ENCODE results near the gene DLD.
"Not testable (repeated sequence)": the region's sequence is repeated elsewhere in the genome, so short reads cannot be mapped to it uniquely, and the experiment has no call there.

DLD gene, protein sequence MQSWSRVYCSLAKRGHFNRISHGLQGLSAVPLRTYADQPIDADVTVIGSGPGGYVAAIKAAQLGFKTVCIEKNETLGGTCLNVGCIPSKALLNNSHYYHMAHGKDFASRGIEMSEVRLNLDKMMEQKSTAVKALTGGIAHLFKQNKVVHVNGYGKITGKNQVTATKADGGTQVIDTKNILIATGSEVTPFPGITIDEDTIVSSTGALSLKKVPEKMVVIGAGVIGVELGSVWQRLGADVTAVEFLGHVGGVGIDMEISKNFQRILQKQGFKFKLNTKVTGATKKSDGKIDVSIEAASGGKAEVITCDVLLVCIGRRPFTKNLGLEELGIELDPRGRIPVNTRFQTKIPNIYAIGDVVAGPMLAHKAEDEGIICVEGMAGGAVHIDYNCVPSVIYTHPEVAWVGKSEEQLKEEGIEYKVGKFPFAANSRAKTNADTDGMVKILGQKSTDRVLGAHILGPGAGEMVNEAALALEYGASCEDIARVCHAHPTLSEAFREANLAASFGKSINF

DNA sequence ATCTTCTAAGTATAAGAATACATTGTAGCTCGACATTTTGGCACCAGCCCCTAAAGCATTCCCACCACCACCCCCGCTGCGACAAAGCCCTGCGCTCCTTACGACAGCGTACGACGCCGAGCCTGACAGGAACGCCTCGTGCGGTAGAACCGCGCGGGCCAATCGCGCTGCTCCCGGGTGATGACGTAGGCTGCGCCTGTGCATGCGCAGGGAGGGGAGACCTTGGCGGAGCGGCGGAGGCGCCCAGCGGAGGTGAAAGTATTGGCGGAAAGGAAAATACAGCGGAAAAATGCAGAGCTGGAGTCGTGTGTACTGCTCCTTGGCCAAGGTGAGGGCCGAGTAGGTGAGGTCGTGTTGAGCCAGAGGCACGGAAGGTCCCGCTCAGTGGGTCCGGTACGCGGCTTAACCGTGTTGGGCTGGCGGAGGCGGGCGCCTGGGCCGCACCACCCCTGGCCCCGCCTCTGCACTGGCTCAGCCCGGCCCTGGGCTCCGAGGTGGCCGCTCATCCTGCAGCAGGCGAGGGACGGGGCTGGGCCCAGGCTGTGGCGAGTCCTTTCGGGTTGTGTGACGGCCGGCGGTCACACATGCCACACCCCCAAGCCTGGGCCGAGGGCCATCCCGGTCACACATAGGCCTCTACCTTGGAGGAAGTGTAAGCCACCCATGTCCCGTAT, at the start of gene DLD:
DLD (plus strand) TSS at position 222 of the 674 bp plus-strand sequence; CDS start at position 290, 68 bp downstream.
- peak within 1 kb of the TSS; percentile 64 for H3K4me3 ChIP-seq (ENCODE audit: low read depth, low read length)
- TF ChIP-seq, protein P1, sequence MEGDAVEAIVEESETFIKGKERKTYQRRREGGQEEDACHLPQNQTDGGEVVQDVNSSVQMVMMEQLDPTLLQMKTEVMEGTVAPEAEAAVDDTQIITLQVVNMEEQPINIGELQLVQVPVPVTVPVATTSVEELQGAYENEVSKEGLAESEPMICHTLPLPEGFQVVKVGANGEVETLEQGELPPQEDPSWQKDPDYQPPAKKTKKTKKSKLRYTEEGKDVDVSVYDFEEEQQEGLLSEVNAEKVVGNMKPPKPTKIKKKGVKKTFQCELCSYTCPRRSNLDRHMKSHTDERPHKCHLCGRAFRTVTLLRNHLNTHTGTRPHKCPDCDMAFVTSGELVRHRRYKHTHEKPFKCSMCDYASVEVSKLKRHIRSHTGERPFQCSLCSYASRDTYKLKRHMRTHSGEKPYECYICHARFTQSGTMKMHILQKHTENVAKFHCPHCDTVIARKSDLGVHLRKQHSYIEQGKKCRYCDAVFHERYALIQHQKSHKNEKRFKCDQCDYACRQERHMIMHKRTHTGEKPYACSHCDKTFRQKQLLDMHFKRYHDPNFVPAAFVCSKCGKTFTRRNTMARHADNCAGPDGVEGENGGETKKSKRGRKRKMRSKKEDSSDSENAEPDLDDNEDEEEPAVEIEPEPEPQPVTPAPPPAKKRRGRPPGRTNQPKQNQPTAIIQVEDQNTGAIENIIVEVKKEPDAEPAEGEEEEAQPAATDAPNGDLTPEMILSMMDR (IDR thresholded peaks at IDR 0.05; ENCODE audit: borderline replicate concordance, insufficient read depth, low read depth, low read length), result no peak

DNA sequence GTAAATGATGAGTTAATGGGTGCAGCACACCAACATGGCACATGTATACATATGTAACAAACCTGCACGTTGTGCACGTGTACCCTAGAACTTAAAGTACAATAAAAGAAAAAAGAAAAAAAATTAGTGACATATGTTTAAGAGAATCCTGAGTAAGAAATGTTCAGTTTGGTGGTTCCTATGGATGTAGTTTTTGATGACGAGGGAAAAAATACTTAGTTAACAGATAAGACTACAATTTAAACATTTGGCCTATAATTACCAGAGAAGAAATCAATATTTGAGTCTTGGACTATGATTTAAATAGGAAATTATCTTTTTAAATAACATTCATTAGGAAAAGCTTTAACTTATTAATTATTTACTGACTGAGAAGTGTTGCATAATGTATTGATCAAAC, 48.8 kb upstream of the DLD start:
- TF ChIP-seq, protein P1 (IDR thresholded peaks at IDR 0.05; ENCODE audit: borderline replicate concordance, insufficient read depth, low read depth, low read length), result no peak
- no peak overlapping the region for H3K4me3 ChIP-seq (ENCODE audit: low read depth, low read length)

DNA sequence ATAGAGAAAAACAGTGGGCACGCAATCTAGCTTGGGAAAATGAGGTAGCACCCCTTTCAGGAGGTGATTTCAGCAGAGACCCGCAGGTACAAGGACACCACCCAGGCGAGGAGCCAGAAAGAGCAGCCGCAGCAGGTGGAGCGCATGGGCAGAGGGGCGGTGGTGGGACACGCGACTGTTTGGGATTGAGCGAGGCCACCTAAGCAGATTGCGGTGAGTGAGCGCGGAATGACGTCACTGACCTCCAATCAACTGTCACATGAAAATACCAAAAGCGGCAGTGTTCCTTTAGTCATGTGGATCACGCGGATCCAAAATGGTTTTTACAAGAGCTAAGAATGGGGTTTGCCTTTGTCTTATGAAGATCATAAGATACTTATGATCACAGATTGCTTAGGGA, 47.8 kb upstream of the DLD start:
- H3K4me3 ChIP-seq (ENCODE audit: low read depth, low read length), result no peak overlapping the region
- TF ChIP-seq, protein P1 (IDR thresholded peaks at IDR 0.05; ENCODE audit: borderline replicate concordance, insufficient read depth, low read depth, low read length), result no peak

DNA sequence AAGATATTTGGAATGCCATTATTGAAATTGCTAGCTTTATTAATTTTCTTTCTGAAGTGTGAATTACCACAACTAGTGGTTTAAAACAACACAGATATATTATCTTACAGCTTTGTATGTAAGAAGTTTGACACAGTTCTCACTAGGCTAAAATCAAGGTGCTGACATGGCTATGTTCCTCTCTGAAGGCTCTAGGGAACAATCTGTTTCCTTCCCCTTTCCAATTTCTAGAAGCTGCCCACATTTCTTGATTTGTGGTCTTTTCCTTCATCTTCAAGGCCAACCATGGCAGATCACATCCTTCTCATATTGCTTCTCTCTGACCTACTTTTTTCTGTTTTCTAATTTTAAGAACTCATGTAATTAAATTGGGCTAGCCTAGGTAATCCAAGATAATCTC, 44.7 kb upstream of the DLD start:
- H3K4me3 ChIP-seq (ENCODE audit: low read depth, low read length), result no peak overlapping the region
- TF ChIP-seq, protein P1 (IDR thresholded peaks at IDR 0.05; ENCODE audit: borderline replicate concordance, insufficient read depth, low read depth, low read length), result no peak

DNA sequence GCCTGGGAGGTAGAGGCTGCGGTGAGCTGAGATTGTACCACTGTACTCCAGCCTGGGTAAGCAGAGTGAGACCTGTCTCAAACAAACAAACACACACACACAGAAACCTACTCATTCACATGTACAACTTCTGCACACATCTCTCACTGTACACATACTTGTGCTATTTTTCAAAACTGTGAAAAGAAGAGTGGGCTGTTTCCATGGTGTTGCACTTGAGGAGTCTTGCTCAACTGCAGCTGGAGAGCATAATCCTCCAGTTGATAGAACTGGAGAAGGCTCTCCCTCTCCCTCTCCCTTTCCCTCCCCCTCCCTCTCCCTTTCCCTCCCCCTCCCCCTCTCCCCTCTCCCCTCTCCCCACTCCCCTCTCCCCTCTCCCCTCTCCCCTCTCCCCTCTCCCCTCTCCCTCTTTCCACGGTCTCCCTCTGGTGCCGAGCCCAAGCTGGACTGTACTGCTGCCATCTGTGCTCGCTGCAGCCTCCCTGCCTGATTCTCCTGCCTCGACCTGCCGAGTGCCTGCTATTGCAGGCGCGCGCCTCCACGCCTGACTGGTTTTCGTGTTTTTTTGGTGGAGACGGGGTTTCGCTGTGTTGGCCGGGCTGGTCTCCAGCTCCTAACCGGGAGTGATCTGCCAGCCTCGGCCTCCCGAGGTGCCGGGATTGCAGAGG, 43.7 kb upstream of the DLD start:
- H3K4me3 ChIP-seq (ENCODE audit: low read depth, low read length), result no peak overlapping the region
- TF ChIP-seq, protein P1 (IDR thresholded peaks at IDR 0.05; ENCODE audit: borderline replicate concordance, insufficient read depth, low read depth, low read length), result no peak

DNA sequence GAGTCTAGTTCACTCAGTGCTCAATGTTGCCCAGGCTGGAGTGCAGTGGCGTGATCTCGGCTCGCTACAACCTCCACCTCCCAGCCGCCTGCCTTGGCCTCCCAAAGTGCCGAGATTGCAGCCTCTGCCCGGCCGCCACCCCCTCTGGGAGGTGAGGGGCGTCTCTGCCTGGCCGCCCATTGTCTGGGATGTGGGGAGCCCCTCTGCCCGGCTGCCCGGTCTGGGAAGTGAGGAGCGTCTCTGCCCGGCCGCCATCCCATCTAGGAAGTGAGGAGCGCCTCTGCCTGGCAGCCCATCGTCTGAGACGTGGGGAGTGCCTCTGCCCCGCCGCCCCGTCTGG, 43.2 kb upstream of the DLD start:
- not testable (repeated sequence) for H3K4me3 ChIP-seq (ENCODE audit: low read depth, low read length)

DNA sequence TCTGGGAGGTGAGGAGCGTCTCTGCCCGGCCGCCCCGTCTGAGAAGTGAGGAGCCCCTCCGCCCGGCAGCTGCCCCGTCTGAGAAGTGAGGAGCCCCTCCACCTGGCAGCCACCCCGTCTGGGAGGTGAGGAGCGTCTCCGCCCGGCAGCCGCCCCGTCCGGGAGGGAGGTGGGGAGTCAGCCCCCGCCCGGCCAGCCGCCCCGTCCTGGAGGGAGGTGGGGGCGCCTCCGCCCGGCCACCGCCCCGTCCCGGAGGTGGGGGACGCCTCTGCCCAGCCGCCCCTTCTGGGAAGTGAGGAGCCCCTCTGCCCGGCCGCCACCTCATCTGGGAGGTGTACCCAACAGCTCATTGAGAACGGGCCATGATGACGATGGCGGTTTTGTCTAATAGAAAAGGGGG, 42.8 kb upstream of the DLD start:
- not testable (repeated sequence) for H3K4me3 ChIP-seq (ENCODE audit: low read depth, low read length)

DNA sequence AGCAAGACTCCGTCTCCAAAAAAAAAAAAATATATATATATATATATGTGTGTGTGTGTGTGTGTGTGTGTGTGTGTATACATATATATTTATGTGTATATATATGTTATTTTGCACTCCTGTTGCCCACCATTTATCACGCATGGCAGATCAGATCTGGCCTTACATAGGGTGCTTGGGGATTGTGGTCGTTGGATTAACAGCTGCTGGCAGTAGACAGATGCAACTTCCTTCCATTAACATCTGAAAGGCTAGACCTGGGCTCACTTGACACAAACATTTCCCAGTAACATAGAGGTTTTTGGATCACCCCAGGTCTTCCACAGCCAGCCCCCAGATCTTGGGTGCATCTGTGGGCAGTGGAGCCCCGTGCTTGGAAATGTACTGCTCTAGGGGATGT, 40.8 kb upstream of the DLD start:
- TF ChIP-seq, protein P1 (IDR thresholded peaks at IDR 0.05; ENCODE audit: borderline replicate concordance, insufficient read depth, low read depth, low read length), result no peak
- H3K4me3 ChIP-seq (ENCODE audit: low read depth, low read length), result no peak overlapping the region

Data from GM12875 (cell line).